ENCODE results near the gene KCTD10. TPM values are rescaled to one million over a fixed set of nuclear protein-coding genes. Genes with fewer than 3 reads are reported as not detected.

Gene KCTD10
- total and polyA plus RNA-seq, 9 of the 15 experiments (the other 6 are each of a cell fraction or from before 2014, with no cell fraction given), result 1.9 to 37.5 (median 15.7) TPM

- peak; percentile 98 for ATAC-seq
- CTCF ChIA-PET (ENCODE audit: low intra/inter-chr PET ratio), result interaction anchor here (0.6 kb wide), 1 partner anchor 440 kb away, joined by 3 read pairs; no protein-coding TSS in a partner anchor
- no peak overlapping the region for H3K4me3 ChIP-seq
- peaks cover 9% of the 10 kb centered on the region; the same call in 1 of the 2 replicates for H4K20me1 ChIP-seq (replicated peaks; ENCODE audit: control insufficient read depth, insufficient read depth, low read length)
- H3K27ac ChIP-seq (ENCODE audit: extremely low read depth, low read depth, low read length), result peak overlapping the region; percentile 93
- in situ Hi-C loops (cut with MboI), result no loop called here
- no peaks in the 10 kb centered on the region for H3K27me3 ChIP-seq (ENCODE audit: control insufficient read depth in 2 of 2, insufficient read depth in 2 of 2, low read length in 2 of 2)
- peak overlapping the region; percentile 37 for H2AFZ ChIP-seq (ENCODE audit: low read depth, low read length)
- peak; percentile 100 for FAIRE-seq
- H3K4me1 ChIP-seq (replicated peaks in 1 of 2; ENCODE audit: control insufficient read depth in 2 of 2, insufficient read depth in 2 of 2, low read length in 2 of 2), result peaks cover 34 to 41% of the 10 kb centered on the region in 2 experiments
- peak overlapping the region; percentile 30 to 42 for H3K9ac ChIP-seq (ENCODE audit: insufficient read depth in 1 of 2, low read depth in 2 of 2, low read length in 2 of 2)
- DNase-seq (ENCODE audit: extremely low read depth in 1 of 4, low spot score in 3 of 4), result peak; percentile 50 to 90 (median 70)
- POLR2A ChIA-PET, result interaction anchor here (0.6 to 1.5 kb wide), 9 partner anchors 8 to 322 kb away, joined by 3 to 5 read pairs (median 3); no protein-coding TSS in a partner anchor
- peaks cover 44% of the 10 kb centered on the region for H3K79me2 ChIP-seq (ENCODE audit: control insufficient read depth, insufficient read depth, low read length)
- no peaks in the 10 kb centered on the region for H3K9me1 ChIP-seq (ENCODE audit: control insufficient read depth, insufficient read depth, low read length)
- BruUV-seq (replicated peaks), result no TSS peak
- peaks cover 47% of the 10 kb centered on the region for H3K36me3 ChIP-seq (ENCODE audit: control insufficient read depth, insufficient read depth, low read length)
- 24% methylated on average over 8 of the region's 8 CpGs for WGBS (ENCODE audit: insufficient coverage, low coverage, missing lambda C conversion rate)
- H3K9me3 ChIP-seq (replicated peaks; ENCODE audit: control insufficient read depth, insufficient read depth, low read depth, low read length), result no peaks in the 10 kb centered on the region
- intact Hi-C loops (cut with micrococcal nuclease), result no loop called here
- peak overlapping the region; percentile 56 for H3K4me2 ChIP-seq (ENCODE audit: insufficient read depth, low read length)
- TF ChIP-seq RFX1 (IDR thresholded peaks at IDR 0.05) (no peak), SMARCA4 (IDR thresholded peaks at IDR 0.05) (peak; percentile 67; the same call in 1 of the 2 replicates), EP400 (IDR thresholded peaks at IDR 0.05) (peak; percentile 69), ZNF644 (tag; IDR thresholded peaks at IDR 0.05; ENCODE audit: low read depth) (peak; percentile 76; the same call in 1 of the 2 replicates), COPS2 (conservative IDR thresholded peaks at IDR 0.05) (no peak), CREBBP (IDR thresholded peaks at IDR 0.05; ENCODE audit: low read depth, low read length) (no peak), ZNF707 (CRISPR knock-in tag; conservative IDR thresholded peaks at IDR 0.05) (no peak), ZNF609 (CRISPR knock-in tag; IDR thresholded peaks at IDR 0.05; ENCODE audit: borderline replicate concordance) (no peak), U2AF1 (optimal IDR thresholded peaks at IDR 0.05; ENCODE audit: low read depth, low read length) (no peak), TBP (optimal IDR thresholded peaks at IDR 0.05; ENCODE audit: low read depth, low read length) (peak; percentile 31), HDAC8 (tag; IDR thresholded peaks at IDR 0.05) (no peak), C11orf30 (IDR thresholded peaks at IDR 0.05; ENCODE audit: low read depth) (no peak), ZNF274 (IDR thresholded peaks at IDR 0.05; ENCODE audit: borderline replicate concordance, low read depth, low read length) (no peak), MYNN (IDR thresholded peaks at IDR 0.05) (no peak), MYNN (CRISPR knock-in tag; IDR thresholded peaks at IDR 0.05) (no peak)
Measured at GRCh38 chr12:109461049-109461845, 15.9 kb downstream of the KCTD10 start.
